Measurements from ENCODE around the gene SLC1A4.
"Not testable (repeated sequence)": the region's sequence is repeated elsewhere in the genome, so short reads cannot be mapped to it uniquely, and the experiment has no call there.

SLC1A4 gene

DNA sequence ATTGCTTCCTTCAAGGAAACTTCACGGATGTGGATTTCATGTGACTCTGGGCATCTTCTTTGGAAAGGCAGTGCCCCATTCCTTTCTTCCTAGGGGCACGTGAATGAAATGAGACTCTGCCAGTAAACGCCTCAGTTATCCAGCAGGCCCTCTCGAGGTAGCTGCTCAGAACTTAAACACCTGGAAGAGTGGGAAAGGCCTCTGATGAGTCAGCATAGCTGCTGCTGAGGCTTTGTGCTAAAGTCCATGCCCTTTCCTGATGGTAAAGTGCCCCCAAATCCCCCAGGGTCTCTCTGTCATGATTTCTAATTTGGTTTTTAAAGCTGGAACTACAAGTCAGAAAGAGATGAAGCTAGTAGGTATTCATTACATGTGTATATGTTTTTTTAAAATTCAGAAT lies 3.8 kb downstream of the SLC1A4 start:
- no peak overlapping the region for H3K9ac ChIP-seq (ENCODE audit: insufficient read length, low read depth)
- H3K27me3 ChIP-seq (ENCODE audit: insufficient read depth, insufficient read length), result peaks cover 22% of the 10 kb centered on the region
- peaks cover 3% of the 10 kb centered on the region for H3K4me1 ChIP-seq (ENCODE audit: insufficient read depth, insufficient read length)
- no peak overlapping the region for H3K4me3 ChIP-seq (ENCODE audit: insufficient read length, low read depth)
- no peak for TF ChIP-seq SUZ12 (IDR thresholded peaks at IDR 0.05; ENCODE audit: extremely low read depth, insufficient read depth, insufficient read length)
- no peak for TF ChIP-seq ZNF274 (IDR thresholded peaks at IDR 0.05; ENCODE audit: low read depth, low read length)
- no peak for TF ChIP-seq YY1 (IDR thresholded peaks at IDR 0.05; ENCODE audit: insufficient read depth, insufficient read length)
- no peaks in the 10 kb centered on the region for H3K36me3 ChIP-seq (ENCODE audit: insufficient read depth, insufficient read length, low read length)
- no peak for DNase-seq (ENCODE audit: low read depth, low spot score)
- no peaks in the 10 kb centered on the region for H3K9me3 ChIP-seq (ENCODE audit: insufficient read depth, low read length)

DNA sequence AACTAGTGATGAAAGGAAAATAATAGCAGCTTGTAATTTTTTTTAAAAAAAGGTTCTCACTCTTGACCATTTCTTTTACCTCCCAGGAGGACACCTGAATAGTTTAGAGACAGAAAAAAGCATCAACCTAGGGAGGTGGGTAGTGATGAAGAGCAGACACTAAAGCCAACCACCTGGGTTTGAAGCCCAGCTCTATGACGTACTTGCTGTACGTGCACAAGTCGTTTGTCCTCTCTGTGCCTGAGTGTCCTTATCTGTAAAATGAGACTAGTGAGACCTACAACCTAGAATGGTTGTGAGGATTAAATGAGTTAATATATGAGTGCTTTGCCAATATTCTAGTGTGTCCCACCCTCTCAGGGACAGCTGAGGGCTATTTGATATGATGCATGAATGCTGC lies 5.8 kb downstream of the SLC1A4 start:
- H3K9ac ChIP-seq (ENCODE audit: insufficient read length, low read depth), result no peak overlapping the region
- DNase-seq (ENCODE audit: low read depth, low spot score), result no peak
- H3K36me3 ChIP-seq (ENCODE audit: insufficient read depth, insufficient read length, low read length), result no peaks in the 10 kb centered on the region
- H3K9me3 ChIP-seq (ENCODE audit: insufficient read depth, low read length), result no peaks in the 10 kb centered on the region
- H3K4me3 ChIP-seq (ENCODE audit: insufficient read length, low read depth), result no peak overlapping the region
- no peaks in the 10 kb centered on the region for H3K4me1 ChIP-seq (ENCODE audit: insufficient read depth, insufficient read length)
- peaks cover 14% of the 10 kb centered on the region for H3K27me3 ChIP-seq (ENCODE audit: insufficient read depth, insufficient read length)
- TF ChIP-seq ZNF274 (IDR thresholded peaks at IDR 0.05; ENCODE audit: low read depth, low read length) (no peak), YY1 (IDR thresholded peaks at IDR 0.05; ENCODE audit: insufficient read depth, insufficient read length) (no peak), SUZ12 (IDR thresholded peaks at IDR 0.05; ENCODE audit: extremely low read depth, insufficient read depth, insufficient read length) (no peak)

DNA sequence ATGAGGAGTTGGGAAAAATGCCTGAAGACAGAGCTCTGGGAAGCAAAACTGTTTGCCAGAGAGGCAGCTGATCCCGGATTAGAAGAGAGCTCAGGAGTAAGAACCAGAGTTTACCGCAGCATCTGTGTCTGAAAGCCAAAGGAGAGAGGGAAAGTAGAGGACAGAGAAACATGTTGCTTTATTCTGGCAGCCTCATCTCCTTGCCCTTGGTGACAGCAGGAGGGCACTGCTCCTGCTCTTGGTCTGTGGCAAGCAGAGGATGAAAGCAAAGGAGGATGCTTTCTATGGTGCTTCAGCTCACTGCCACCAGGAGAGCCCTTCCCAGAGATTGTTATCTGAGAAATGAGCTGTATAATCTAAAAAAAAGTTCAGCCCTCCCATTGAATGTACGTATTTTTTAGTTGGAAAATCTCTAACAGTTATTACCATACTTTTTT lies 7.7 kb downstream of the SLC1A4 start:
- no peaks in the 10 kb centered on the region for H3K27me3 ChIP-seq (ENCODE audit: insufficient read depth, insufficient read length)
- H3K9ac ChIP-seq (ENCODE audit: insufficient read length, low read depth), result no peak overlapping the region
- no peaks in the 10 kb centered on the region for H3K9me3 ChIP-seq (ENCODE audit: insufficient read depth, low read length)
- H3K36me3 ChIP-seq (ENCODE audit: insufficient read depth, insufficient read length, low read length), result no peaks in the 10 kb centered on the region
- TF ChIP-seq SUZ12 (IDR thresholded peaks at IDR 0.05; ENCODE audit: extremely low read depth, insufficient read depth, insufficient read length) (no peak), YY1 (IDR thresholded peaks at IDR 0.05; ENCODE audit: insufficient read depth, insufficient read length) (no peak), ZNF274 (IDR thresholded peaks at IDR 0.05; ENCODE audit: low read depth, low read length) (no peak)
- H3K4me1 ChIP-seq (ENCODE audit: insufficient read depth, insufficient read length), result no peaks in the 10 kb centered on the region
- no peak overlapping the region for H3K4me3 ChIP-seq (ENCODE audit: insufficient read length, low read depth)
- DNase-seq (ENCODE audit: low read depth, low spot score), result no peak

DNA sequence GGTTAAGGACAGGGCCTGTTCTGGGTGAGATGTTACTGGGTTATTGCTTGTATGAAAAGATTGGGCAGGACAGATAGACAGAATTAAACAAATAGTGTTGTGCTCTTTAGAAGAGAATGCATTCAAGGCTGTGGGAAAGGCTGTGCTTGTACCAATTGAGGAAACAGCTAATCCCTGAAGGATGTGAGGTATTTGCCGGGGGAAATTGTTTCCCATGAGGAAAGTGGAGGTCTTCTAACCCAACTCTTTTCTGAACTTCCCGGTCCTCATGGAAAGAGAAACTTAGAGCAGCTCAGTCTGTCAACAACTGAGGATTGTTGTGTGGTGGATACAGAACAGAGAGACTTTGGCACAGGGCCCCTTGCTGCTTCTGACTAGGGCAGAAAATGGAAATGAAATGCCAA lies 9.5 kb downstream of the SLC1A4 start:
- Histone ChIP-seq H3K4me3 (ENCODE audit: insufficient read length, low read depth) (no peak overlapping the region), H3K27me3 (ENCODE audit: insufficient read depth, insufficient read length) (no peaks in the 10 kb centered on the region), H3K36me3 (ENCODE audit: insufficient read depth, insufficient read length, low read length) (peaks cover 1% of the 10 kb centered on the region), H3K4me1 (ENCODE audit: insufficient read depth, insufficient read length) (no peaks in the 10 kb centered on the region), H3K9me3 (ENCODE audit: insufficient read depth, low read length) (no peaks in the 10 kb centered on the region), H3K9ac (ENCODE audit: insufficient read length, low read depth) (no peak overlapping the region)
- TF ChIP-seq YY1 (IDR thresholded peaks at IDR 0.05; ENCODE audit: insufficient read depth, insufficient read length), result no peak
- DNase-seq (ENCODE audit: low read depth, low spot score), result no peak

DNA sequence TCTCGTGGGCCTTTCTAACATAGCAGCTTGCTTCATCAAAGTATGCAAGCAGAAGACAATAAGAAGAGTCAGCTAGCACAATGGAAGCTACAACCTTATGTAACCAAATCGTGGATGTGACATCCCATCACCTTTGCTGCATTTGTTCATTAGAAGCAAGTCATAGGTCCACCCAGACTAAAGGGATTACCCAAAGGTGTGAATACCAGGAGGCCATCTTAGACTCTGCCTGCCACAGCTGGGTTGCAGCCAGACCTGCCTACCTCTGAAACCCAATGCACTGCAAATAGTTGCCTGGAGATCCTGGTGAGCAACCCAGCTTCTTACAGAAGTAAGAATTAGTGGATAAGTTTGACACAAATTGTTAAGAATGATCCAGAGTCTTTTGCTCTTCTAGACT lies 10.6 kb downstream of the SLC1A4 start:
- DNase-seq (ENCODE audit: low read depth, low spot score), result no peak
- H3K9ac ChIP-seq (ENCODE audit: insufficient read length, low read depth), result no peak overlapping the region
- no peaks in the 10 kb centered on the region for H3K4me1 ChIP-seq (ENCODE audit: insufficient read depth, insufficient read length)
- no peaks in the 10 kb centered on the region for H3K27me3 ChIP-seq (ENCODE audit: insufficient read depth, insufficient read length)
- peaks cover 3% of the 10 kb centered on the region for H3K36me3 ChIP-seq (ENCODE audit: insufficient read depth, insufficient read length, low read length)
- no peaks in the 10 kb centered on the region for H3K9me3 ChIP-seq (ENCODE audit: insufficient read depth, low read length)
- no peak for TF ChIP-seq ZNF274 (IDR thresholded peaks at IDR 0.05; ENCODE audit: low read depth, low read length)
- TF ChIP-seq YY1 (IDR thresholded peaks at IDR 0.05; ENCODE audit: insufficient read depth, insufficient read length), result no peak
- no peak for TF ChIP-seq SUZ12 (IDR thresholded peaks at IDR 0.05; ENCODE audit: extremely low read depth, insufficient read depth, insufficient read length)
- H3K4me3 ChIP-seq (ENCODE audit: insufficient read length, low read depth), result no peak overlapping the region

DNA sequence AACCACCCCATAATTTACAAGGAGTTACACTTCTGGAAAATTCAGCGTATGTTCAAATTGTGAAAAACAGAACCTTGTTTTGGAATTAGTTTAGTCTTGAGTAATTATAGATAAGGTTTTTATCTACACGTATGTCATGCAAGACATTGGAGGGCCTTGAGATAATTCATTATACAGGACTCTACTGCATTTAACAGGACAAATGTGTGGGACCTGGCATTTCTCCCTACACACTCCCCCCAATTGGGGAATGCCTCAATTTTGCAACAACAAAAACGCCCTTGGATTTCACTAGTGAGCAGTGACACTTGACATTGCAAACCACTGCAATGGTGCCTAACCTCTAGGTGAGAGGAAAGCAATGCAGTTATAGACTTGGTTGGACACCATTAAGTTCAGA lies 11.4 kb downstream of the SLC1A4 start:
- Histone ChIP-seq H3K27me3 (ENCODE audit: insufficient read depth, insufficient read length) (no peaks in the 10 kb centered on the region), H3K4me3 (ENCODE audit: insufficient read length, low read depth) (no peak overlapping the region), H3K9me3 (ENCODE audit: insufficient read depth, low read length) (no peaks in the 10 kb centered on the region), H3K4me1 (ENCODE audit: insufficient read depth, insufficient read length) (no peaks in the 10 kb centered on the region), H3K36me3 (ENCODE audit: insufficient read depth, insufficient read length, low read length) (peaks cover 7% of the 10 kb centered on the region), H3K9ac (ENCODE audit: insufficient read length, low read depth) (no peak overlapping the region)
- TF ChIP-seq SUZ12 (IDR thresholded peaks at IDR 0.05; ENCODE audit: extremely low read depth, insufficient read depth, insufficient read length), result no peak
- no peak for TF ChIP-seq YY1 (IDR thresholded peaks at IDR 0.05; ENCODE audit: insufficient read depth, insufficient read length)
- no peak for TF ChIP-seq ZNF274 (IDR thresholded peaks at IDR 0.05; ENCODE audit: low read depth, low read length)
- no peak for DNase-seq (ENCODE audit: low read depth, low spot score)

DNA sequence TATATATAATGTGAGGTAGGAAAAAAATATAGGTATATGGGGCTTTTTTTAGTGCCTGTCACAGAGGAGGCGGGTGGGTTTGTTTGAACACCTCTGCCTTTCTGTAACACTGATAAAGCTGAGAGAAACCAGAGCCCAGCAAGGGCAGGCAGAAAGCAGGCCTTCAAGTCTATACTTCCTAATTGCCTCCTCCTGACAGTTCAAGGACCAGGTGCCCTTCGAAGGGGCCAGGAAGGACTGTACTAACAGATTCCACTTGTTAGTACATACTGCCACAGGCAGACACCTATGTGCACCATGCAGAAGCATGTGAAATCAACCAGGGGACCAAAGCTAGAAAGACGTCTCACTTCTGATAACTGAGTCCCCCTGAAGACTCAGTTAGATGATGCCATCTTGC lies 13.8 kb downstream of the SLC1A4 start:
- Histone ChIP-seq H3K9ac (ENCODE audit: insufficient read length, low read depth) (no peak overlapping the region), H3K4me1 (ENCODE audit: insufficient read depth, insufficient read length) (no peaks in the 10 kb centered on the region), H3K4me3 (ENCODE audit: insufficient read length, low read depth) (no peak overlapping the region), H3K36me3 (ENCODE audit: insufficient read depth, insufficient read length, low read length) (peaks cover 7% of the 10 kb centered on the region), H3K27me3 (ENCODE audit: insufficient read depth, insufficient read length) (no peaks in the 10 kb centered on the region), H3K9me3 (ENCODE audit: insufficient read depth, low read length) (no peaks in the 10 kb centered on the region)
- DNase-seq (ENCODE audit: low read depth, low spot score), result no peak
- TF ChIP-seq YY1 (IDR thresholded peaks at IDR 0.05; ENCODE audit: insufficient read depth, insufficient read length), result no peak
- no peak for TF ChIP-seq SUZ12 (IDR thresholded peaks at IDR 0.05; ENCODE audit: extremely low read depth, insufficient read depth, insufficient read length)
- no peak for TF ChIP-seq ZNF274 (IDR thresholded peaks at IDR 0.05; ENCODE audit: low read depth, low read length)

DNA sequence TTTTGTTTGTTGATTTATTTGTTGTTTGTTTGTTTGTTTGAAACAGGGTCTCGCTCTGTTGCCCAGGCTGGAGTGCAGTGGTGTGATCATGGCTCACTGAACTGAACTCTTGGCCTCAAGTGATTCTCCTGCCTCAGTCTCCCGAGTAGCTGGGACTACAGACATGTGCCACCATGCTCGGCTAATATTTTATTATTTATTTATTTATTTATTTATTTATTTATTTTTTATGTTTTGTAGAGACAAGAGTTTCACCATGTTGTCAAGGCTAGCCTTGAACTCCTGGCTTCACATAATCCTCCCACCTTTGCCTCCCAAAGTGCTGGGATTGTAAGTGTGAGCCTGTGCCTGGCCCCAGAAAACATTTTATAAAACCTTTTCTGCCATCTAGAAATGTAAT lies 15.0 kb downstream of the SLC1A4 start:
- H3K36me3 ChIP-seq (ENCODE audit: insufficient read depth, insufficient read length, low read length), result not testable (repeated sequence)

More for the DNA sequence above, 15.0 kb downstream of the SLC1A4 start:
- DNase-seq (ENCODE audit: low read depth, low spot score); H3K9ac ChIP-seq (ENCODE audit: insufficient read length, low read depth); H3K9me3 ChIP-seq (ENCODE audit: insufficient read depth, low read length); H3K4me3 ChIP-seq (ENCODE audit: insufficient read length, low read depth); H3K4me1 ChIP-seq (ENCODE audit: insufficient read depth, insufficient read length); H3K27me3 ChIP-seq (ENCODE audit: insufficient read depth, insufficient read length): not testable (repeated sequence)

Data from NT2/D1 (cell line).